NK-92 (cell line): Measurements from ENCODE around the gene OR2A7.
"Not testable (repeated sequence)": the region's sequence is repeated elsewhere in the genome, so short reads cannot be mapped to it uniquely, and the experiment has no call there.

Source experiments
- DNase-seq: peaks from one replicate; lab custom pipeline; 2025; ENCODE audit not compliant: unreplicated experiment; lab: John Stamatoyannopoulos, UW

Gene OR2A7

GRCh38 chr7:144255471-144255897 lies 9.1 kb downstream of the OR2A7 start:
- no peak for DNase-seq

DNA sequence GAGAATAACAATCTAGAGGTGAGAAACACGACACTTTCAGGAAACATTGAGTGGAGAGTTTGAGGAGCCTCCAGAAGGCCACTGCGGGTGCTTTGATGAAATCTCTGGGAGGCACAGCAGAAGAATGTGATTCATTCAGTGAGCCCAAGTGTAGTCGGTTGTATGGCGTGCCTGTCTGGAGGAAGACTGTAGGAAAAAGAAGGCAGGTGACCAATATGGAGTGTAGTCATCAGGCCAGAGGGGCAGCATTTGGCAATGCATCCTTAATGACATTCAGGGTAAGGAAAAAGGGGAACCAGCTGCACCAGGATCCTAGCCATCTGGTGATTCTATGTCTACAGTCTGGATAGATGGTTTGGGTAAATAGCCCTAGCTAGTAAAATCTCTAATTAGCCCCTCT lies 12.3 kb downstream of the OR2A7 start:
- not testable (repeated sequence) for DNase-seq

DNA sequence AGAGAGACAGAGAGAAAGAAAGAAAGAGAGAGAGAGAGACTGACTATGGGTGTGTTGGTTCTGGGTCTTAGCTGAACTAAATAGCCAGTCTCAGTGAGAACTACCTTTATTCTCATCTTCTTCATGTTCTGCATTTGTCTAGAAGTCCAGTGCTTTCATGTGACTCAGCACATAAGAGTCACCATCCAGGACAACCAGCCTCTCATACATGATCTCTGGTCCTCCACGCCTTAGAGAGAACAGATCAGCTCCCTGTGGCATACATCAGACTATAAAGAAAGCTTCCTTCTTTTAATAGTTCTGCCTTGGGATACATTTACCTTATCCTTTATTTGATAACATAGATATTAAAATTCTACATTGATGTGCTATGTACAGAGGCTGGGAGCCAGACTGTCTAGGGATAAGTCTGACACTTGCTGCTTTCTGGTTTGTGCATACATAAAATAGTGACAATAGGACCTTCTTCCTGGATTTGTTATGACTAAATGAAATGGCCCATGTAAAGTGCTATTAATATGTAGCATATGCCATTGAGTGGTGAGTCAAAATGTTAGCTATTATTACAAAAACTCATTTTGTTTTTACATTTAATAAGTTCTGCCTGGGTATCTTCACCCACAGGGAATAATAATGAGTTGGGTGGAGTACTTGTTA lies 16.8 kb downstream of the OR2A7 start:
- DNase-seq = not testable (repeated sequence)

GRCh38 chr7:144246967-144247366 lies 17.6 kb downstream of the OR2A7 start:
- not testable (repeated sequence) for DNase-seq

DNA sequence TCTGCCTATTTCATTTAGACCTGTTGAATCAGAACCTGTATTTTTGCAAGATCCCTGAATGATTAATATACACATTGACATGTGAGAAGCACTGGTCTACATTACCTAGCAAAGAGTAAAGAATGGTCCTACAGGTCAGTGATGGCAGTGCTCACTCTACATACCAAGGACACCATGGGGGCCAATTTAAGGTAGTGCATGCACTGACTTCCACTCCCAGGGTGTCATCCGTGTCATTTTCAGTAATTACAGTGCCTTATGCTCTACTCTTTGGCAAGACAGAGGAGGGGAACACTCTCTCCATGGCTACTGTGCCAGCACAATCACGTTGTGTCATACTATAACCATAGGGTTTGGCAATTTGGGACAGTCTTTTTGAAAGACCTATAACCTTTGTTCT lies 19.2 kb downstream of the OR2A7 start:
- DNase-seq = not testable (repeated sequence)

GRCh38 chr7:144239365-144239764 lies 25.2 kb downstream of the OR2A7 start, which contains the start of gene OR2A42:
Gene OR2A42 (minus strand): TSS chr7:144239605. CDS start chr7:144232843, 6,762 bp downstream.
- DNase-seq = not testable (repeated sequence)

- DNase-seq = not testable (repeated sequence)
Measured at GRCh38 chr7:144238530-144239082, 26.0 kb downstream of the OR2A7 start.

DNA sequence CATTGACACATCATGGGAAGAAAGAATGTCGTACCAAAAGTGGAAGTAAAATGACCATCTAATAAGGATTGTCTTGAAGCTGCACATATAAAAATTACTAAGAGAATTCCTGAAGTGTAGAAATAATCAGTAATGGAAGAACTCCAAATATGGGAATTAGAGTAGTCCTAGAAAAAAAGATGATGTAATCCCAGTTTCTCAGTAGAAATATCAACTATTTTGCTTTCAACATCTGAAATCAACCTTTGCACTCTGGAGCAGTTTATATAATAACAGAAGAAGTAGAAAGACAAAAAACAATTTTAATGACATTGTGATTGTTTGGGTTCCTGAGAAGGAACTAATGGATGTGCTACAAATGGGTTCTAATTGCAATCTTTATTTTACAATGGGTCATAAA lies 31.6 kb downstream of the OR2A7 start:
- not testable (repeated sequence) for DNase-seq

- not testable (repeated sequence) for DNase-seq
Measured at GRCh38 chr7:144231027-144231426, 33.6 kb downstream of the OR2A7 start.

GRCh38 chr7:144228810-144229209 lies 35.8 kb downstream of the OR2A7 start:
- DNase-seq = not testable (repeated sequence)

GRCh38 chr7:144226866-144227265 lies 37.7 kb downstream of the OR2A7 start:
- DNase-seq = not testable (repeated sequence)

- DNase-seq = not testable (repeated sequence)
Measured at GRCh38 chr7:144223675-144224074, 40.9 kb downstream of the OR2A7 start.

DNA sequence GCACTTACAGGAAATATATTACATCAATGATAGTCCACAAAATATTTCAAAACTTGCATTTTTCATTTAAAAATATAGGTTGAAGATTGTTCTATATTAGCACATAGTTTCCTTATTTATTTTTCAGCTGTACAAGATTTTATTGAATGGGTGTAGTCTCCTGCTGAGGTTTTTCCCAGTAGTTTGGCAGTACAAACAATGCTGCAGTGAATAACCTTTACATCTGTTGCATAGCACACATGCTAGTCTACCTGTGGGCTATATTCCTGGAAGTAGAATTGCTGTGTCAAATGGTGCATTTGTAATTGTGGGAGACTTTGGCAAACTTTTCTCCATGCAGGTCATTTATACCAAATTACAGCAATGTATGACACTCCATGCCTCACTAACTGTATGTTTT lies 44.1 kb downstream of the OR2A7 start:
- DNase-seq = not testable (repeated sequence)

DNA sequence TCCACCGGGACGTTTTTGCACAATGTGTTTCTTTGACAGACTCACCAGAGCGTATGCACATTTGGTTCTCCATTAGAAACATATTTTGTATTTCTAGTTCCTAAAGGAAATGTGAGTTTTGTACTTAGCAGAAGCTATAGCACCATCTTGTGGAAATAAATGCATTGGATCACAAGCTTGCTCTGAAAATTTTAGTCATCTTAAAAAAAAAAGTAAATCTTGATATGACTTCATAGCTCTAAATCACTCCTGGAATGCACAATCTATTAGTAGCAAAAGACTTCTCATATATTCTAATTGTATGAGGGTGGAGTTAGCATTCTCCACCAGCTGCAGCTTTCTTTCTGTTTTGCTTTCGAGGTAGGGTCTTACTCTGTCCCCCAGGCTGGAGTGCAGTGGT lies 45.4 kb downstream of the OR2A7 start:
- not testable (repeated sequence) for DNase-seq

GRCh38 chr7:144218581-144218980 lies 46.0 kb downstream of the OR2A7 start:
- not testable (repeated sequence) for DNase-seq

DNA sequence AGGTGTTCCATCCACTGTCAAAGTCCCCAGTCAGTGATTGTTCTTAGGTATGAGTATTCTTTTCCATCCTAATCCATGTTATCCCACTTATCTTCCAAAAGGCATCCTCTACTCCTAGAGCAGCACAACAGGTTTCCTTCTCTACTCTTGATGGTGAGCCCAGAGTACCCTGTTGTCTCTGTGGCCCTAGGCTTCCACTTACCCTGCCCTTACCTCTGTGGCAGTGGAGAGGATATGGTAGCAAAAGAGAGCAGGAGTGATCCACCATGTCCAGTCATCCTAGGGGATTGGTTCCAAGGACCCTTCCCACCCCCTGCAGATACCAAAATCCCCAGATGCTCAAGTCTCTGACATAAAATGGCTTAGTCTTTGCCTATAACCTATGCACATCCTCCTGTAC lies 47.4 kb downstream of the OR2A7 start:
- not testable (repeated sequence) for DNase-seq
